ENCODE measurements around the gene AVPR1B.
"Not testable (repeated sequence)": the region's sequence is repeated elsewhere in the genome, so short reads cannot be mapped to it uniquely, and the experiment has no call there.

Gene AVPR1B

GRCh38 chr1:206080026-206080820 is 37.0 kb downstream of the AVPR1B start:
- DNase-seq (ENCODE audit: low read depth): no peak

GRCh38 chr1:206079135-206079534 is 38.1 kb downstream of the AVPR1B start:
- DNase-seq (ENCODE audit: low read depth): no peak

GRCh38 chr1:206075786-206076755 is 41.1 kb downstream of the AVPR1B start:
- DNase-seq (ENCODE audit: low read depth): no peak

- no peak for DNase-seq (ENCODE audit: low read depth)
These were observed 42.3 kb downstream of the AVPR1B start for GRCh38 chr1:206074839-206075238.

GRCh38 chr1:206070627-206071304 is 46.4 kb downstream of the AVPR1B start:
- DNase-seq (ENCODE audit: low read depth): no peak

- no peak for DNase-seq (ENCODE audit: low read depth)
These were observed 48.9 kb downstream of the AVPR1B start for GRCh38 chr1:206068314-206068713.

GRCh38 chr1:206067486-206068227 is 49.5 kb downstream of the AVPR1B start:
- no peak for DNase-seq (ENCODE audit: low read depth)

- DNase-seq (ENCODE audit: low read depth): no peak
These were observed 50.6 kb downstream of the AVPR1B start for GRCh38 chr1:206066479-206067171.

GRCh38 chr1:206065547-206066145 is 51.5 kb downstream of the AVPR1B start:
- DNase-seq (ENCODE audit: low read depth): no peak

GRCh38 chr1:206064501-206064900 is 52.7 kb downstream of the AVPR1B start:
- not testable (repeated sequence) for DNase-seq (ENCODE audit: low read depth)

GRCh38 chr1:206064001-206064400 is 53.2 kb downstream of the AVPR1B start:
- DNase-seq (ENCODE audit: low read depth): not testable (repeated sequence)

GRCh38 chr1:206062464-206062863 is 54.7 kb downstream of the AVPR1B start:
- no peak for DNase-seq (ENCODE audit: low read depth)

GRCh38 chr1:206060844-206061243 is 56.3 kb downstream of the AVPR1B start:
- no peak for DNase-seq (ENCODE audit: low read depth)
